Measurements from ENCODE around the gene CYTH3. TPM values are rescaled to one million over a fixed set of nuclear protein-coding genes. Genes with fewer than 3 reads are reported as not detected.
A peak's percentile ranks its signal among the peaks of the same experiment; 100 is the strongest.

CYTH3 gene
- total and polyA plus RNA-seq, 7 experiments from 2014 or later = 0.99 to 9.5 (median 3.1) TPM

GRCh38 chr7:6221340-6222319, 50.8 kb downstream of the CYTH3 start:
- Mint-ChIP-seq H3K27me3 (peaks cover 0 to 33% (median 0%) of the 10 kb centered on the region in 5 donors), H3K27ac (peak overlapping the region; percentile 2 to 84 (median 69)), H3K36me3 (no peaks in the 10 kb centered on the region), H3K4me1 (peaks cover 7 to 22% (median 8%) of the 10 kb centered on the region in 7 donors), H3K4me3 (peak overlapping the region in 4 of 10 donors; percentile 2 to 45 (median 9)), H3K9me3 (peaks cover 0 to 1% (median 0%) of the 10 kb centered on the region in 11 donors)
- H3K27me3 ChIP-seq (ENCODE audit: control insufficient read depth in 2 of 2, insufficient read depth in 2 of 2, low read length in 2 of 2) = no peaks in the 10 kb centered on the region
- H3K27ac ChIP-seq (ENCODE audit: low read depth, low read length) = no peak overlapping the region
- no peaks in the 10 kb centered on the region for H3K9me3 ChIP-seq (ENCODE audit: control insufficient read depth in 2 of 3, low read length in 3 of 3)
- no peak overlapping the region for H3K4me3 ChIP-seq (ENCODE audit: low read length)
- CTCF ChIA-PET = interaction anchor here (0.7 kb wide), 1 partner anchor 120 kb away, joined by 5 read pairs; no protein-coding TSS in a partner anchor
- ATAC-seq = peak; percentile 95
- intact Hi-C loops (cut with micrococcal nuclease) = no loop called here
- peak in 5 of 9 donors; percentile 13 to 35 (median 29) for DNase-seq
- no peaks in the 10 kb centered on the region for H3K36me3 ChIP-seq (ENCODE audit: control insufficient read depth in 2 of 3, insufficient read depth in 3 of 3, low read length in 3 of 3)
- POLR2A ChIA-PET = no interaction called here
- H3K4me1 ChIP-seq (ENCODE audit: control insufficient read depth in 2 of 2, insufficient read depth in 2 of 2, low read length in 2 of 2) = peaks cover 0 to 6% of the 10 kb centered on the region in 2 donors

GRCh38 chr7:6218329-6218728, 54.1 kb downstream of the CYTH3 start:
- Mint-ChIP-seq H3K27ac (no peak overlapping the region), H3K36me3 (peaks cover 0 to 5% (median 0%) of the 10 kb centered on the region in 5 donors), H3K4me1 (peaks cover 7 to 18% (median 8%) of the 10 kb centered on the region in 7 donors), H3K9me3 (peaks cover 0 to 4% (median 0%) of the 10 kb centered on the region in 11 donors), H3K4me3 (no peak overlapping the region), H3K27me3 (peaks cover 0 to 33% (median 0%) of the 10 kb centered on the region in 5 donors)
- intact Hi-C loops (cut with micrococcal nuclease) = no loop called here
- no peak for ATAC-seq
- no peak overlapping the region for H3K4me3 ChIP-seq (ENCODE audit: low read length)
- no peak overlapping the region for H3K27ac ChIP-seq (ENCODE audit: low read depth, low read length)
- peaks cover 0 to 6% of the 10 kb centered on the region in 2 donors for H3K4me1 ChIP-seq (ENCODE audit: control insufficient read depth in 2 of 2, insufficient read depth in 2 of 2, low read length in 2 of 2)
- H3K27me3 ChIP-seq (ENCODE audit: control insufficient read depth in 2 of 2, insufficient read depth in 2 of 2, low read length in 2 of 2) = no peaks in the 10 kb centered on the region
- ChIA-PET CTCF (no interaction called here), POLR2A (no interaction called here)
- no peak for DNase-seq
- no peaks in the 10 kb centered on the region for H3K9me3 ChIP-seq (ENCODE audit: control insufficient read depth in 2 of 3, low read length in 3 of 3)
- H3K36me3 ChIP-seq (ENCODE audit: control insufficient read depth in 2 of 3, insufficient read depth in 3 of 3, low read length in 3 of 3) = no peaks in the 10 kb centered on the region

- H3K36me3 Mint-ChIP-seq = peaks cover 0 to 5% (median 0%) of the 10 kb centered on the region in 5 donors
Observed at GRCh38 chr7:6212008-6212407, 60.4 kb downstream of the CYTH3 start.

GRCh38 chr7:6210621-6211372, 61.6 kb downstream of the CYTH3 start:
- no peak overlapping the region for H3K4me3 Mint-ChIP-seq
- H3K4me3 ChIP-seq (ENCODE audit: low read length) = no peak overlapping the region
- H3K27ac Mint-ChIP-seq = no peak overlapping the region
- H3K27ac ChIP-seq (ENCODE audit: low read depth, low read length) = no peak overlapping the region
- peaks cover 0 to 4% (median 0%) of the 10 kb centered on the region in 5 donors for H3K36me3 Mint-ChIP-seq
- H3K9me3 ChIP-seq (ENCODE audit: control insufficient read depth in 2 of 3, low read length in 3 of 3) = no peaks in the 10 kb centered on the region
- ATAC-seq (no peak), DNase-seq (no peak)
- no peaks in the 10 kb centered on the region for H3K4me1 ChIP-seq (ENCODE audit: control insufficient read depth in 2 of 2, insufficient read depth in 2 of 2, low read length in 2 of 2)
- ChIA-PET CTCF (interaction anchor here (0.6 kb wide), 1 partner anchor 8 kb away, joined by 3 read pairs; no protein-coding TSS in a partner anchor), POLR2A (no interaction called here)
- intact Hi-C loops (cut with micrococcal nuclease) = no loop called here
- H3K36me3 ChIP-seq (ENCODE audit: control insufficient read depth in 2 of 3, insufficient read depth in 3 of 3, low read length in 3 of 3) = no peaks in the 10 kb centered on the region
- H3K4me1 Mint-ChIP-seq = no peaks in the 10 kb centered on the region
- peaks cover 0 to 47% (median 3%) of the 10 kb centered on the region in 5 donors for H3K27me3 Mint-ChIP-seq
- peaks cover 0 to 3% (median 0%) of the 10 kb centered on the region in 11 donors for H3K9me3 Mint-ChIP-seq
- no peaks in the 10 kb centered on the region for H3K27me3 ChIP-seq (ENCODE audit: control insufficient read depth in 2 of 2, insufficient read depth in 2 of 2, low read length in 2 of 2)

More at GRCh38 chr7:6212008-6212407, 60.4 kb downstream of the CYTH3 start:
- no peak for ATAC-seq
- Mint-ChIP-seq H3K4me3 (no peak overlapping the region), H3K27ac (no peak overlapping the region), H3K9me3 (peaks cover 0 to 4% (median 0%) of the 10 kb centered on the region in 11 donors), H3K27me3 (peaks cover 0 to 43% (median 3%) of the 10 kb centered on the region in 5 donors), H3K4me1 (no peaks in the 10 kb centered on the region)
- POLR2A ChIA-PET = no interaction called here
- CTCF ChIA-PET = no interaction called here
- intact Hi-C loops (cut with micrococcal nuclease) = no loop called here
- Histone ChIP-seq H3K36me3 (ENCODE audit: control insufficient read depth in 2 of 3, insufficient read depth in 3 of 3, low read length in 3 of 3) (no peaks in the 10 kb centered on the region), H3K9me3 (ENCODE audit: control insufficient read depth in 2 of 3, low read length in 3 of 3) (no peaks in the 10 kb centered on the region), H3K4me3 (ENCODE audit: low read length) (no peak overlapping the region), H3K27me3 (ENCODE audit: control insufficient read depth in 2 of 2, insufficient read depth in 2 of 2, low read length in 2 of 2) (no peaks in the 10 kb centered on the region), H3K27ac (ENCODE audit: low read depth, low read length) (no peak overlapping the region), H3K4me1 (ENCODE audit: control insufficient read depth in 2 of 2, insufficient read depth in 2 of 2, low read length in 2 of 2) (no peaks in the 10 kb centered on the region)
- DNase-seq = no peak

GRCh38 chr7:6209340-6209739, 63.1 kb downstream of the CYTH3 start:
- POLR2A ChIA-PET = no interaction called here
- no peak for ATAC-seq
- Mint-ChIP-seq H3K36me3 (no peaks in the 10 kb centered on the region), H3K4me3 (no peak overlapping the region), H3K27me3 (peaks cover 0 to 49% (median 3%) of the 10 kb centered on the region in 5 donors), H3K4me1 (no peaks in the 10 kb centered on the region), H3K9me3 (no peaks in the 10 kb centered on the region), H3K27ac (no peak overlapping the region)
- Histone ChIP-seq H3K4me1 (ENCODE audit: control insufficient read depth in 2 of 2, insufficient read depth in 2 of 2, low read length in 2 of 2) (no peaks in the 10 kb centered on the region), H3K9me3 (ENCODE audit: control insufficient read depth in 2 of 3, low read length in 3 of 3) (no peaks in the 10 kb centered on the region), H3K4me3 (ENCODE audit: low read length) (no peak overlapping the region), H3K27me3 (ENCODE audit: control insufficient read depth in 2 of 2, insufficient read depth in 2 of 2, low read length in 2 of 2) (no peaks in the 10 kb centered on the region), H3K27ac (ENCODE audit: low read depth, low read length) (no peak overlapping the region), H3K36me3 (ENCODE audit: control insufficient read depth in 2 of 3, insufficient read depth in 3 of 3, low read length in 3 of 3) (no peaks in the 10 kb centered on the region)
- CTCF ChIA-PET = no interaction called here
- intact Hi-C loops (cut with micrococcal nuclease) = no loop called here
- DNase-seq = no peak

GRCh38 chr7:6208573-6209328, 63.7 kb downstream of the CYTH3 start:
- intact Hi-C loops (cut with micrococcal nuclease) = no loop called here
- ChIA-PET POLR2A (no interaction called here), CTCF (no interaction called here)
- H3K4me1 ChIP-seq (ENCODE audit: control insufficient read depth in 2 of 2, insufficient read depth in 2 of 2, low read length in 2 of 2) = no peaks in the 10 kb centered on the region
- H3K36me3 Mint-ChIP-seq = no peaks in the 10 kb centered on the region
- H3K9me3 ChIP-seq (ENCODE audit: control insufficient read depth in 2 of 3, low read length in 3 of 3) = no peaks in the 10 kb centered on the region
- H3K4me1 Mint-ChIP-seq = no peaks in the 10 kb centered on the region
- H3K27me3 ChIP-seq (ENCODE audit: control insufficient read depth in 2 of 2, insufficient read depth in 2 of 2, low read length in 2 of 2) = no peaks in the 10 kb centered on the region
- DNase-seq (no peak), ATAC-seq (no peak)
- H3K36me3 ChIP-seq (ENCODE audit: control insufficient read depth in 2 of 3, insufficient read depth in 3 of 3, low read length in 3 of 3) = no peaks in the 10 kb centered on the region
- H3K4me3 ChIP-seq (ENCODE audit: low read length) = no peak overlapping the region
- H3K4me3 Mint-ChIP-seq = no peak overlapping the region
- H3K27ac ChIP-seq (ENCODE audit: low read depth, low read length) = no peak overlapping the region
- H3K9me3 Mint-ChIP-seq = no peaks in the 10 kb centered on the region
- no peak overlapping the region for H3K27ac Mint-ChIP-seq
- H3K27me3 Mint-ChIP-seq = peaks cover 0 to 47% (median 3%) of the 10 kb centered on the region in 5 donors

Measured in naive thymus-derived CD4-positive, alpha-beta T cell (primary cell).